ENCODE measurements around the gene KCNAB1.

GRCh38 chr3:156218353-156218744, 98.0 kb downstream of the KCNAB1 start:
- TF ChIP-seq, protein P1, sequence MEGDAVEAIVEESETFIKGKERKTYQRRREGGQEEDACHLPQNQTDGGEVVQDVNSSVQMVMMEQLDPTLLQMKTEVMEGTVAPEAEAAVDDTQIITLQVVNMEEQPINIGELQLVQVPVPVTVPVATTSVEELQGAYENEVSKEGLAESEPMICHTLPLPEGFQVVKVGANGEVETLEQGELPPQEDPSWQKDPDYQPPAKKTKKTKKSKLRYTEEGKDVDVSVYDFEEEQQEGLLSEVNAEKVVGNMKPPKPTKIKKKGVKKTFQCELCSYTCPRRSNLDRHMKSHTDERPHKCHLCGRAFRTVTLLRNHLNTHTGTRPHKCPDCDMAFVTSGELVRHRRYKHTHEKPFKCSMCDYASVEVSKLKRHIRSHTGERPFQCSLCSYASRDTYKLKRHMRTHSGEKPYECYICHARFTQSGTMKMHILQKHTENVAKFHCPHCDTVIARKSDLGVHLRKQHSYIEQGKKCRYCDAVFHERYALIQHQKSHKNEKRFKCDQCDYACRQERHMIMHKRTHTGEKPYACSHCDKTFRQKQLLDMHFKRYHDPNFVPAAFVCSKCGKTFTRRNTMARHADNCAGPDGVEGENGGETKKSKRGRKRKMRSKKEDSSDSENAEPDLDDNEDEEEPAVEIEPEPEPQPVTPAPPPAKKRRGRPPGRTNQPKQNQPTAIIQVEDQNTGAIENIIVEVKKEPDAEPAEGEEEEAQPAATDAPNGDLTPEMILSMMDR (IDR thresholded peaks at IDR 0.05; ENCODE audit: low read depth, low read length, missing input control), result no peak
- TF ChIP-seq JUND (IDR thresholded peaks at IDR 0.05) (no peak), RAD21 (IDR thresholded peaks at IDR 0.05) (no peak), EGR1 (IDR thresholded peaks at IDR 0.05; ENCODE audit: low read depth in 2 of 2) (no peak), GABPA (IDR thresholded peaks at IDR 0.05 in 1 of 2, conservative IDR thresholded peaks at IDR 0.05 in 1 of 2) (no peak), YY1 (IDR thresholded peaks at IDR 0.05) (no peak), TAF1 (conservative IDR thresholded peaks at IDR 0.05) (no peak), MAX (IDR thresholded peaks at IDR 0.05) (no peak)
- TF ChIP-seq, protein P2, sequence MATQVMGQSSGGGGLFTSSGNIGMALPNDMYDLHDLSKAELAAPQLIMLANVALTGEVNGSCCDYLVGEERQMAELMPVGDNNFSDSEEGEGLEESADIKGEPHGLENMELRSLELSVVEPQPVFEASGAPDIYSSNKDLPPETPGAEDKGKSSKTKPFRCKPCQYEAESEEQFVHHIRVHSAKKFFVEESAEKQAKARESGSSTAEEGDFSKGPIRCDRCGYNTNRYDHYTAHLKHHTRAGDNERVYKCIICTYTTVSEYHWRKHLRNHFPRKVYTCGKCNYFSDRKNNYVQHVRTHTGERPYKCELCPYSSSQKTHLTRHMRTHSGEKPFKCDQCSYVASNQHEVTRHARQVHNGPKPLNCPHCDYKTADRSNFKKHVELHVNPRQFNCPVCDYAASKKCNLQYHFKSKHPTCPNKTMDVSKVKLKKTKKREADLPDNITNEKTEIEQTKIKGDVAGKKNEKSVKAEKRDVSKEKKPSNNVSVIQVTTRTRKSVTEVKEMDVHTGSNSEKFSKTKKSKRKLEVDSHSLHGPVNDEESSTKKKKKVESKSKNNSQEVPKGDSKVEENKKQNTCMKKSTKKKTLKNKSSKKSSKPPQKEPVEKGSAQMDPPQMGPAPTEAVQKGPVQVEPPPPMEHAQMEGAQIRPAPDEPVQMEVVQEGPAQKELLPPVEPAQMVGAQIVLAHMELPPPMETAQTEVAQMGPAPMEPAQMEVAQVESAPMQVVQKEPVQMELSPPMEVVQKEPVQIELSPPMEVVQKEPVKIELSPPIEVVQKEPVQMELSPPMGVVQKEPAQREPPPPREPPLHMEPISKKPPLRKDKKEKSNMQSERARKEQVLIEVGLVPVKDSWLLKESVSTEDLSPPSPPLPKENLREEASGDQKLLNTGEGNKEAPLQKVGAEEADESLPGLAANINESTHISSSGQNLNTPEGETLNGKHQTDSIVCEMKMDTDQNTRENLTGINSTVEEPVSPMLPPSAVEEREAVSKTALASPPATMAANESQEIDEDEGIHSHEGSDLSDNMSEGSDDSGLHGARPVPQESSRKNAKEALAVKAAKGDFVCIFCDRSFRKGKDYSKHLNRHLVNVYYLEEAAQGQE (IDR thresholded peaks at IDR 0.05), result no peak
- TF ChIP-seq, protein P3, sequence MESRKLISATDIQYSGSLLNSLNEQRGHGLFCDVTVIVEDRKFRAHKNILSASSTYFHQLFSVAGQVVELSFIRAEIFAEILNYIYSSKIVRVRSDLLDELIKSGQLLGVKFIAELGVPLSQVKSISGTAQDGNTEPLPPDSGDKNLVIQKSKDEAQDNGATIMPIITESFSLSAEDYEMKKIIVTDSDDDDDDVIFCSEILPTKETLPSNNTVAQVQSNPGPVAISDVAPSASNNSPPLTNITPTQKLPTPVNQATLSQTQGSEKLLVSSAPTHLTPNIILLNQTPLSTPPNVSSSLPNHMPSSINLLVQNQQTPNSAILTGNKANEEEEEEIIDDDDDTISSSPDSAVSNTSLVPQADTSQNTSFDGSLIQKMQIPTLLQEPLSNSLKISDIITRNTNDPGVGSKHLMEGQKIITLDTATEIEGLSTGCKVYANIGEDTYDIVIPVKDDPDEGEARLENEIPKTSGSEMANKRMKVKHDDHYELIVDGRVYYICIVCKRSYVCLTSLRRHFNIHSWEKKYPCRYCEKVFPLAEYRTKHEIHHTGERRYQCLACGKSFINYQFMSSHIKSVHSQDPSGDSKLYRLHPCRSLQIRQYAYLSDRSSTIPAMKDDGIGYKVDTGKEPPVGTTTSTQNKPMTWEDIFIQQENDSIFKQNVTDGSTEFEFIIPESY (IDR thresholded peaks at IDR 0.05), result no peak

All from liver (tissue), 3 donors.